CD4-positive, alpha-beta T cell treated with Interleukin-17A for 1 hour (primary cell): ENCODE data around the gene PFAS.

ENCODE experiments used
- DNase-seq: peaks from one replicate; pipeline ENCODE4 v3.0.0-alpha.2; 2020

Gene PFAS

DNA sequence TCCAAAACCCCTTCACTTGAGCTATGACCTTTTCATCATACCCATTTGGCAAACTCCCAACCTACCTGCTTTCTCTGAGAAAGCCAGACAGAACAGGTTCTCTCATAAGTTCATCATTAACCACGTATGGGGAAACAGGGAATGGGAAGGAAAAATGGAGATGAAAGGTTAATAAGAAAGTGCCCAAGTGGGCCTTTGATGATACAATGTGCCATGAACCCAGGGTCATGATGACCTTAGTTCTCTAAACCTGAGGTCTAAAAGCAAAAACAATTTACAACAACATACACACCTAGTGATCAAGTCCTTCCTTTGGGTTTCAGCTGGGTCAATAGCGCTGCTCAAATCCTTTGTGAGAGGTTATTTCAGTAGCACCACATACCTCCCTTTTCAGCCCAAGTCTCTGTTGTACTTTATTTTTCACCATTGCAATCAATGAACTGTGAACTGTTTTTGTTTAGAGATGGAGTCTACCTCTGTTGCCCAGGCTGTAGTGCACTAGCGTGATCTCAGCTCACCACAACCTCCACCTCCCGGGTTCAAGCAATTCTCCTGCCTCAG lies 24.9 kb downstream of the PFAS start:
- no peak for DNase-seq

DNA sequence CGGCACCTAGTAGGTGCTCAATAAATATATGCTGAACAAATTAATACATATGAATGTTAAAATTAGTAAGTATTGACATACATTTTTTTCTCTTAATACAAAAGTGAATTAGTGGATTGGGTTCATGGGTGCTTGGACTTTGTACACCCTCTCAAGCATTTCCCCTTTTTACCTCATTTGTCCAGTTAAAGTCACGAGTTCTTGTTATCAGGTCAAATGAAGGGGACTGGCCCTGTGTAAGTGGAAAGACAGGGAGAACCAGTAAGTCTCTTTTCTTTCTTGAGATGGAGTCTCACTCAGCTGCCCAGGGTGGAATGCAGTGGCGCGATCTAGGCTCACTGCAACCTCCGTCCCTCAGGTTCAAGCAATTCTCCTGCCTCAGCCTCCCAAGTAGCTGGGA lies 25.7 kb downstream of the PFAS start:
- no peak for DNase-seq

DNA sequence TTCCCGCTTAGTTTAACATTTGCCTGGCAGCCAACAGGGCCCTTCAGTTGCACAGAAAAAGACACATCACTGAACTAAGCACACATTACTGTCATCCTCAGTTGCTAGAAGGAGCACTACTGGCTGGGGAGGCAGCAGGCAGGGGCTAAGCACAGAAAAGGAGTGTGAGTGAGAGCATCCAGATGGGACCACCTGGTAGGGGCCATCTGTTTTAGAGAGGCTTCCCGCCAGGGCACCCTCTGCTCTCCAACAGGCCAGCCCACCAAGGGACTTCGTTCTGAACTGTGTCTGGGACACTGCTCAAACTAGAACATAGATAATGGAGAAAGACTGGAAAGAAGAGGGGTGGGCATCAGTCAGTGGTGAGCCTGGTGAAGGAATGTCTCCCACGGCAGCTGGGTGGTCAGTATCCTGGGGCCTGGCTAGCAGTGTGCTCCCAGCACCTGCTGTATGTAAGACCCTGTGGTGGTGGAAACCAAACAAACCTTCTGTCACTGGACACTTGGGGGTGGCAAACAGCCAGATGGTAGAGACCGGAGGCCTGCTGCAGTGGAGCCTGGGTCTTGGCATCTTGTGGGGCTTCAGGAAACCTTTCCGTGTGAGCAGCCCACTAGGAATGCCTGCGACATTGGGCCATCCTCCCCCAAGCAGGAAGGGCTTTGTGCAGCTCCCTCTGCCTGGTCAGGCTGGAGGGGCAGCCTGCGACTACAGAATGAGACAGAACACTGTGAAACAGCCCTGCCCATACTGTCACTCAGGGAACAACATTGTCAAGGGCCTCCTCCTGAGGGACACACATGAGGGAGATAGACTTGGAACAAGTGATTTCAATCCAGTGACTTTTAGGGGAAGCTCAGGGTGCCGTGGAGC lies 26.6 kb downstream of the PFAS start:
- DNase-seq = no peak

DNA sequence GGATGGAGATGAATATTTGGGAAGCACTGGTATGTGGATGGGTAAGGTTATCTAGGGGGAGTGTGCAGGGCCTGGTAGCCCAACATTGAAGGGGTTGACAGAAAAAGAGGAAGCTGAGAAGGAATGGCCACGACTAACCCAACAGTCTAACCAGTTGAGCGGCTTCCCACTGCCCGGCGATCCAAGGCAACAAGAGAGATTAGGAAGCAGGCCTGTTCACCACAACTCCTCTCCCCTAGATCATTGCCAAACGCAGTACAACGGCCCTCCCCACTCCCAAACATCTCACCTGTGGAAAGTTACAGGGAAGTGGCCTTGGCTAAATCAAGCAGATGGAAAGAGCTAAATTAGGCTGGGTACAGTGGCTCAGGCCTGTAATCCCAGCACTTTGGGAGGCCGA lies 28.2 kb downstream of the PFAS start:
- no peak for DNase-seq

DNA sequence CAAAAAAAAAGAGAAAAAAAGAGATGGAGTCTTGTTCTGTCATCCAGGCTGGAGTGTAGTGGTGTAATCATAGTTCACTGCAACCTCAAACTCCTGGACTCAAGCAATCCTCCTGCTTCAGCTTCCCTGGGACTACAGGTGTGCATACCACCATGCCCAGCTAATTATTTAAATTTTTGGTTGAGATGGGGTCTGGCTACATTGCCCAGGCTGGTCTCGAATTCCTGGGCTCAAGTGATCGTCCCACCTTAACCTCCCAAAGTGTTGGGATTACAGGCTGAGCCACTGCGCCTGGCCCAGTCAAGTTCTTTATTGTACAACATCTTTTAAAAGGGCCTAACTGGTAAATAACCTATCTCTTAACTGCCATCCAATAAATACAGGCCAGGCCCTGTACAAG lies 33.3 kb downstream of the PFAS start:
- DNase-seq = no peak

DNA sequence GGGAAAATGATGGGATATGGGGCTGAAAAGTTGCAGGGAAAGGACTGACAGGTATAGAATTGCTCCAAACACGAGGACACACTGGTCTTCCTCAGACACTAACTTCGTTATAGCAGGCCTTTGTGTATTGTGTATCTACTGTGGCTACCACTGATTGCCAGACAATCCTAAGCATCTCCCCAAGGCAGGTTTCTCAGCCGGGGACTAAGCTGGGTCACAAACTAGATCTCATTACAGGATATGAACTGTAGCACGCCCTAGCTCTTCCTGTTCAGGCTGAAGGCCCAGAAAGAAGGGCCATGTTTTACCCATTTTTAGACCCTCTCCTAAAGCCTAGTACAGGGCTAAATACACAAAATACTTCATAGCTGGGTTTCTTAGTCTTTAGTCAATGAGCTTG lies 34.3 kb downstream of the PFAS start:
- DNase-seq = no peak

DNA sequence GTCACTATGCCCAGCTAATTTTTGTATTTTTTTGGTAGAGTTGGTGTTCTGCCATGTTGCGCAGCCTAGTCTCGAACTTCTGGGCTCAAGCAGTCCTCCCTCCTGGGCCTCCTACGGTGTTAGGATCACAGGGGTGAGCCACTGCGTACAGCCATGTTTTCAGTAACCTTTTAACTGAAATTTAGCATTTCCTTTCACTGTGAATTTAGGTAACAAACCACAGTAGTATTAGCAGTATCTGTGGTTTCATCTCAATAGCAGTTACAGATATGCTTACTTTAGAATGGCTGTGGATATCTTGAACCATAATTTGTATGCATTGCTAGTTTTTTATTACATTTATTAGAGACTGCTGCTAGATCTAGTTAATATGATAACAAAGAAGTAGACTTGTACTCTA lies 35.0 kb downstream of the PFAS start:
- no peak for DNase-seq

DNA sequence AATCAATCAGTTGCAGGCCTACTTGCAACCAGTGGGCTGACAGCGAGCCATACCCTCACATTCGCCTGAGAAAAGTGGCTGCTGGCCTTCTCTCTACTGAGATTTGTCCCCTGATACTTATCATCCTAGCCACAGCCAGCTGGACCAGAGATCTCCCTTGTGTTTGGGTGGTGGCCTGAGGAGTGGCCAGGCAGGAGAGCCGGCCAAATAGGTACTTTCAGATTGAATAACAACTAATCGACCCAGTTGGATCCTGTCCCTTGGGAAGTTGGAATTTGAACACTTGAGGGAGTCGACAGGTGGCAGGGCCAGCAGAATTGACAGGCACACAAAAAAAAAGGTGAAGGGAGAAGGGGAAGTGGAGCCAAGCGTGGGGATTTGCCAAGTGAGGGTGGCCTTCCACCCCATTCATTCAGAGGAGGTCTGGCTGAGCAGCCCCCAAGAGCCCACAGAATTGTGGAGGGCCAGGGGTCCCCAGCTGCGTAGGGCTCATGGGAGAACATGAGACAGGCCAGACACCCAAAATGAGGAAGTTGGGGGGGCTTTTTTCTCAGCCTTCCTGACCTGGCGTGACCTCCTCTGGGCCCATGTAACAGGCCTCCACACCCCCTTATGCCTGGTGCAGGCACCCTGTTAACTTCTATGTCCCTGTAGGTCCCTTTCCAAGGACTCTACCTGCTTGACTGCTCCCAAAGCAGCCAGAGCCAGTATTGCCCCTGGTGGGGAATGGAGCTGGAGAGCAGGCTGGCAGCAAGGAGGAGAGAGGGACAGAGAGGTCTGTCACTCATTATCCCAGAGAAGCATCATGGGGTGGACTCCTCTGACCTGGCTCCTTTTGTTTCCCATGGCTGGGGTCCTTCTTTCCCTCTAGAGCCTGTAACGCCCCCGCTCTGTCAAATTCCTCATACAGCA lies 36.4 kb downstream of the PFAS start:
- DNase-seq = no peak

DNA sequence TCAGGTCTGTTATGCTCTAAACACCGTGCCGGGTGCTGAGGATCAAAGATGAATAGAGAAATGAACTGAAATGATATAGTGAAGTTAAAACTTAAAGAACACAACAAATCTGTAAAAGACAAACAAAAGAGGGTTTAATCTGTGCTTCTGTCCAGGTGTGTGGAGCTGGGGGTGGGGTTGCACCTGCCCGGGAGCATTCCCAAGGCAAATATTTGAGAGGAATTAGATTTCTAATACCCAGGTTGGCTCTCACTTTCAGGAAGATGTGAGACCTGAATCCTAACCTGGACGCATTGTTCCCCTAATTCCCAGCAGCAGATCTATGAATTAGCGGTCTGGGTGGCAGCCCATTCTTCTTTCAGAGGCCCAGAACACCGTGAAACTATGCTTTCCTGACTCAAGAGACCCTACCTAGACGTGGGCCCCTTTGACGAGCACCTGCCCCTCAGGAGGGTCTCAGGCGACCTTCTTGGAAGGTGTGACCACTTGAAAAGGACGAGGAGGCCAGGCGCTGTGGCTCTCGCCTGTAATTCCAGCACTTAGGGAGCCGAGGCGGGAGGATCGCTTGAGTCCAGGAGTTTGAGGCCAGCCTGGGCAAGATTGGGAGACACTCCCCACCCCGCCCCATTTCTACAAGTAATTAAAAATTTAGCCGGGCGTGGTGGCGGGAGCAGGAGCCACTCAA lies 38.7 kb downstream of the PFAS start:
- DNase-seq = no peak

DNA sequence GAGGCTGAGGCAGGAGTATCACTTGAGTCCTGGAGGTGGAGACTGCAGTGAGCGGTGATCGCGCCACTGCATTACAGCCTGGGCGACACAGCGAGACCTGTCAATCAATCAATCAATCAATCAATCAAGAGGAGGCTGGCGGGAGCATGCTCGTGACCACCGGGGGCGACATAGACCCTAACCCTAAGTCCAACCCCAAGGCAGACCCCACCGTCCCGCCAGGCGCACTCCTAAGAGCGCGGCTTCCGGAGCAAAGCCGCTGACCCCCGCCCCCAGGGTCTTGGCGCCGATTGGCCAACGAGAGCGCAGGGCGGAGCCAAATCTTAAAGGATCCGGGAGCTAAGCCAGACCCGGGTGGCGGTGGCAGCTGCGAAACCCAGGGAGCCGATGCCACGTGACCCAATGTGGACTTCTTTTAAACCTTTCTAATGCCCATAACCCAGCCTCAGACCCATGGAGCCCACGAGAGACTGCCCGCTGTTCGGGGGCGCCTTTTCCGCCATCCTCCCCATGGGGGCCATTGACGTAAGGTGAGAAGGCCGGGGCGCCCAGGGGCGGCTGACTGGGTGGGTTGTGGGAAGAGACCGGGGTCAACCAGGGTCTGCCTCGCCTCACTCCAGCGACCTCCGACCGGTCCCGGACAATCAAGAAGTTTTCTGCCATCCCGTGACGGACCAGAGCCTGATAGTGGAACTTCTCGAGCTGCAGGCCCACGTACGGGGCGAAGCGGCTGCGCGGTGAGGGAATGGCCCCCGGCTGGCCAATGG lies 39.4 kb downstream of the PFAS start, which contains the start of gene RANGRF:
TSS of gene RANGRF (plus strand) at position 335 of the 767 bp plus-strand sequence. CDS start at position 454, 119 bp downstream.
- peak; percentile 84 for DNase-seq

DNA sequence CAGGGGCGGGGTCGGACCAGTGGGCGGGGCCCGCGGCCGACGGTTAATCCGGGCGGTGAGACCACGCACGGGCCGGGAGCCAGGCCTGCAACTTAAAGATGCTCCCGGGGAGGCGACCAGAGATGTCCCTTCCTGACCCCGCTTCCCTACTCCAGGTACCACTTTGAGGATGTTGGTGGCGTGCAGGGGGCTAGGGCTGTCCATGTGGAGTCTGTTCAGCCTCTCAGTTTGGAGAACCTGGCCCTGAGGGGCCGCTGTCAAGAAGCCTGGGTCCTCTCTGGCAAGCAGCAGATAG lies 40.0 kb downstream of the PFAS start:
- DNase-seq = no peak

DNA sequence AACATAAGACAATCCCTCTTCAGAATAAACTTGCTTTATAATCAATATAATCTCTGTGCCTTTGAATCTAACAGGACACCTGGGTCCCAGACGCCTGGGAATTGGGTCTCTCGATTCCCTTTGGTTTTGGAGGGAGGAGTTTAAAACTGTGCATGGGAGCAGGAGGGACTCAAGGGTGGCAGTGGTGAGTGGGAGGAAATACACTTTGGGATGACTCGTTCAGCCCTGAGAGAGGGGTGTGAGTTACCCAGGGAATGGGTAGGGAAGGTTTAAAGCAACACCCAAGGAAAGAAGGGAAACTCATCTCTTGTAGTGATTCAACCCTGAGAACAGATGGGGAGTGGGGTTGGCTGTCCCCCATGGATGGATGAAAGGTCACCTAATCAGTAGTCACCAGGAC lies 41.0 kb downstream of the PFAS start:
- DNase-seq = no peak

DNA sequence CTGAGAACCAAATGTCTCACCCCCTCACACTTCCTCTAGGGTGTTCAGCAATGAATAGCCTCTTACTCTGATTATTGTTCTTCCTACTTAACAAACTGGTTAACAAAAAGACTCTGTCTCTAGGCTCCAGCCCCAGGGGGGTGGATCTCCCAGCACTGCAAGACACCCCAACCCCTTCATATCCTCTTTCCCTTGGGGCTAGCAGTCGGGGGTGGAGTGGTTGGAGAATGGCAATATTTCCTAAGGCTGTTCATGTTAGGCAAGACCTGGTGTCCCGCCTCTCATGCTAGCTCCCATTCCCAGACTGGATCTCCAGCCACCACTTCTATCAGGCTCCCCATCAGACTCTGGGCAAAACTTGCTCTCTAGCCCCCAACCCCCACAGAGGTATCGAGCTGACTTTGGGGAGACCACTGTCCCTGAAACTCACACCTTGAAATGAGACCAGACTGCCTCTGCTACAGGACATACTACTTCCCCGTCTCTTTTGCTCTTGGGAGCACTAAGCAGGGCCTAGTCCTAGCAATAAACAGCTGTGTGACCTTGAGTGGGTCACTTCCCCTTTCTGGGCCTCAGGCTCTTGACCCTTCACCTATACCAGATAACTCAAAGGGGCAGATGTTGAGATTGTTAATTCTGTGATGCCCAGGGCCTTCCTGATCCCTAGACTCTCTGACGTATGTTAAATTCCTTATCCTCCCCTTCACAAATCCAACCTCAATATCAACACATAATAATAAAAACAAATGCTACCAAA lies 43.7 kb downstream of the PFAS start:
- no peak for DNase-seq

DNA sequence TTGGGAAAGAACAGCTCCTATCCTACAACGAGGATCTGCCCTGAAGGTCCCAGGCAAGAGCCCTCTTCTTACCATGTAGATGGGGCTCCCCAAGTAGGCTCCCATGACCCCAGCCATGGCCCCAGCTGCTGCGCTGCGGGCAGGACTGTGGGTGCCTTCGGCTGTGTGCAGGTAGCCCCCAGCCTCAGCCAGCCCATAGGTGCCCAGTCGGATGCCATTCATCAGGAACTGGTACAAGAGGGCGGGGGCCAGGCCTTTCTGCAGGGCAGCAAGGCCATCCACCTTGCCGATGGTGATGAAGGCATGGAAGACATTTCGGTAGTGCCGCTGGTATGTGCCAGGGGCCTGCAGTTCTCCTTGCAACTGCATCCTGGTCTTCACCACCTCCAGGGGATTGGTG lies 45.3 kb downstream of the PFAS start:
- no peak for DNase-seq

DNA sequence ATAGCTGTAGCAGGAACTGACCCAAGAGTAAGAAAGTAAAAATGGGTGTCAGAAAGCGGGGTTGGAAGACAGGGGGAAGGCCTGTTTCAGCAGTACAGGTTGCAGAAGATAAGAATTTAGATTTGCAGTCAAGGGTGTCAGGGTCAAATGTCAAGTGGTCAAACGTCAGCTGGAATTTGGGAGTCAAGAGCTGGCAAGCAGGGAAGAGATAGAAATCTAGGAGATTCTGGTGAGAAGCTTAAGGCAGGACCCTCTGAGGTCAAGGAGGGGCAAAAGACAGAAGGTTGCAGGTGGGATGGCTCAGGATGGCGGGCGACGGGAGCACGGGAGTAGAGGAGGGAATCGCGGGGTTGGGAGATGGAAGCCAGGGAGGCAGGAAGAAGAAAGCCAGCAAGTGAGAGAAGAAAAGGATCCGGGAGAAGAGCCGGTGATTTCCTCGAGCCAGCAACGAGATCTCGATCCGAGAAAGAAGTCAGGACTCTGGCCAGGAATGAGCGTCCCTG lies 45.8 kb downstream of the PFAS start:
- no peak for DNase-seq

DNA sequence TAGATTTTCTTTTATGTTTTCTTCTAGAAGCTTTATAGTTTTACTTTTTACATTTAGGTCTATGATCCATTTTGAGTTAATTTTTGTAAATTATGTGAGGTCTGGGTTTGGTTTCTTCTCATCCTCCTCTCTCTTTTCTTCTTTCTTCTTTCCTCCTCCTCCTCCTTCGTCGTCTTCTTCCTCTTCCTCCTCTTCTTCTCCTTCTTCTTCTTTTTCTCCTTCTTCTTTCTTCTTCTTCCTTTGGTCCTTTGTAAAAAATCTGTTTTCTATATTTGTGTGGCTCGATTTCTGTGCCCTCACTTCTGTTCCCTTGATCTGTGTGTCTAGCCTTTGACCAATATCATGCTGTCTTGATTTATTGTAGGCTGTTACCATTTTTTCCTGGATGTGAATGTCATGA lies 51.1 kb downstream of the PFAS start:
- no peak for DNase-seq

DNA sequence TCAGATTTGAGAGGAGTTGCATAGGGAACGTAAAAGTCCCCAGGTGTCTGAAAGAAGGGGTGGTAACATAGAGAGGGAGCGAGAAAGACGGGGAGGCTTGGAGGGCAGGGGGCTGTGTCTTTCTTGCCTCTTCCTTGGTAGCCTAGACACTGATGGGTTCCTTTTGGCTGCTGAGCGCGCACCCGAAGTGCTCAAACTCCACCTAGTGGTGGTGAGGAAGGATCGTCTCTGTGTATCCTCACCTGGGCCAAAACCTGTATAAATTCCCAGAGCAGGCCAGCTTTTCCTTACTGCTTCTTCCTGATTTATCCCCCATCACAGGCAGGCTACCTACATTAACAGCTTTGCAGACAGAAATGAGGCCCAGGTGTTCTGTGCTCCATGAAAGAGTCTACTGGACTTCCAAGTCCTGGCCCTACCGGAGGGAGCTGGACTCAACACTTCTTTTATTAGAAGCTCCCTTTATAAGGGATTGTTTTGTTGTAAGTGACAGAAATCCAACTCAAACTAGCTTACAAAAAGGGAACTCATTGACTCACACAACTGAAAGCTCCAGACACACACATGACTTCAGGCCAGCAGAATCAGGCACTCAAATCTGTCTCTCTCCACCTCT lies 51.6 kb downstream of the PFAS start:
- DNase-seq = peak; percentile 83

DNA sequence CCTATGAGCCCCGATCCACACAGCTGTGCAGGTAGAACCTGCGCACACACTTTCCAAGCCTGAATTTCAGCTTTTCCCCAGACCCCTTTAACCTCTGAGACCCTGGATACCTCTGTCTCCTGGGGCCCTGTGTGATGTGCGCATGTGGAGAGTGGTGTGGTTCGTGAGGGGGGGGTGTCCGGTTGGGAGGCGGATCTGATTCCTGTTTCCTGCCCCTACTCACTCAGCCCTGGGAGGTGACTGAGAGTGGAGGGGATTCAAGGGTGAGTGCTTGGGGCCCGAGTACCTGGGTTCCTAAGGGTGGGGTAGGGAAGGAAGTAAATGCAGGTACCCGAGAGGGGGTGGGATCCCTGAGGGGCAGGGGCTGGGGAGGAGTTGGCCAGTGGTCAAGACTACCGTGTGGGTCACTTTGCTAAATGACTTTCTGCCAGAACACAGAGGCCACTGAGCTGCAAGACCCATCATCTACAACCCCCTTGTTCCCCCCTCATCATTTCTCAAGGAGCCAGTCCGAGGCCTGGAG lies 61.6 kb downstream of the PFAS start:
- DNase-seq = no peak

DNA sequence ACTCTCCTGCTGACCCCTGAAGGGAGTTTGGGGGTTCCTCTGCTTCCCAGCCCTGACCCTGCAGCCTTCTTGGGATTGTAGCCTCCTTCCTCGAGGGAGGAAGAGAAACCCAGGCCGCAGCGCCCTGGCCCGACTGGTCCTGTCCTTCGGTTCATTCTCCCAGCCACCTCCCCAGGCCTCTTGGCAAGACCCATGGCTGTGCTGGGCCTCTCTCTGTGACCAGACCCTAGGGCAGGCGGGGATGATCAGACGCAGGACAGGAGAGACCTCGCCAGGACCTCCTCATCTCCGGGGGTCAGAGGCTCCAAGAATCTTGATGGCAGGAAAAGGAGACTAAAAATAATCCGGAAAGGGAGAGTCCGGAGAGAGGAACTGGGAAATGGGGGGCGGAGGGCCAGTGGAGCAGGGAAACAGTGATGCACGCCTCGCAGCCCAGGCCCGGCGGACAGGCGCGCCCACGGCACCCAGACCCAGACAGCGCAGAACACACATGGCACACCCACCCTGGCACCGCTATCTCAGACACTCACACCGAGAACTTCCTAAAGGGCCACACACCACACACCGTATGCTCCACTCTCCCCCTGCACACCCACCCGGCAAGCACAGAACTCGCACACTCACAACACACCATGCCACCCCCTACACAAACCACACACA lies 62.2 kb downstream of the PFAS start:
- no peak for DNase-seq

DNA sequence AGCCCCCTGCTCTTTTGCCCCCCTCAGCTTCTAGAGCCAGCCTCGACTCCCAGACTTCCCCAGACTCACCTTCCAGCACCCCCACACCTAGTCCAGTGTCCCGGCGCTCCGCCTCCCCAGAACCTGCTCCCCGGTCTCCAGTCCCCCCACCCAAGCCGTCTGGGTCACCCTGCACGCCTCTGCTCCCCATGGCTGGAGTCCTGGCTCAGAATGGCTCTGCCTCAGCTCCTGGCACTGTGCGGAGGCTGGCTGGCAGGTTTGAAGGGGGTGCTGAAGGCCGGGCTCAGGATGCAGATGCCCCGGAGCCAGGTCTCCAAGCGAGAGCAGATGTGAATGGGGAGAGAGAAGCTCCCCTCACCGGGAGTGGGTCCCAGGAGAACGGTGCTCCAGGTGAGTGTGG lies 63.2 kb downstream of the PFAS start:
- no peak for DNase-seq
